GM20431 (cell line): ENCODE data around the gene ZNF444.
"Not testable (repeated sequence)": the region's sequence is repeated elsewhere in the genome, so short reads cannot be mapped to it uniquely, and the experiment has no call there.

Experiments used
- in situ Hi-C: fragments of 300-500 bp; cut with MseI, MboI; formaldehyde crosslinking; loops from one replicate; pipeline ENCODE4 v1.15.0; 2020; ENCODE audit warnings: low sequenced_read_pairs; ENCODE audit not compliant: unreplicated experiment

The ZNF444 gene

DNA sequence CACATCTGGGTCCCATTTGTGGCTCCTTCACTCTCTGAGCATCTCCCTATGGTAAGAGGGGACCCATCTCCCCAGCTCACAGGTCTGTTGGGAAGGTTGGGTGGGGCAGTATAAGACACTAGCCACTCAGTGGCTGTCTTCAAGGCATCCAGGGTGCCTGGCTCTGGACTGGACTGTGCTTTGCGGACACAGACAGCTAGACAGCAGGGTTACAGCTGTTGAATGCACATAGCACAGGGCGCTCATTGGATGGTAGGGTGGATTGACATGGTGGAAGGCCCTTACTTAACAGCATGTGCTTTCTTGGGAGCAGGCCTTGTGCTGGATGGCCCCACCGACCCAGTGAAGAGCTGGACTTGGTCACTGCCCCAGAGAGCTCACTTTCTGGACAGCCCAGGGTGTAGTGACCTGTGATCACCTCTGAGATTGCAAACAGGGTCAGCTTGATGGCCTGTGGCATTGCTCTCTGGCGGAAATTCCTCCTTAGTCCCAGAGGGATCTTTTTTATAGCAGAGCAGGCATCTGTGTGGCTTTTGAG, 1.9 kb downstream of the ZNF444 start:
- in situ Hi-C loops = no loop called here

DNA sequence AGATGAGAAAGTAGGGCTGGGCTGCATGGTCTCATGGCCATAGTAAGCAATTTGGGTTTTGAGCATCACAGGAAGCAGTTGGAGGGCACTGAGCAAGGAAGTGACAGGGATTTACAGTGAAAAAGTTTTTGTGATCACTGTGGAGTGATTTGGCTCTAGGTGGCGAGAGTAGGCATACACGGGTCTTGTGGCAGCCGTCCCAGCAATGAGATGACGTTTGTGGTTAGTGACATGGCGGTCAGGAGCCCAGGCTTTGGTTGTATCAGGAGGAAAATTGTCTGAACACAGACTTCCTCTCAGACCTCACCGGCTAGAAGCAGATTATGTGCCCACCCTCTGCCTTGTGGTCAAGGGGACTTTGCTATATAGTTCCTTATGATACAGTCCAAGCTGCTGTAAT, 3.3 kb downstream of the ZNF444 start:
- in situ Hi-C loops = no loop called here

DNA sequence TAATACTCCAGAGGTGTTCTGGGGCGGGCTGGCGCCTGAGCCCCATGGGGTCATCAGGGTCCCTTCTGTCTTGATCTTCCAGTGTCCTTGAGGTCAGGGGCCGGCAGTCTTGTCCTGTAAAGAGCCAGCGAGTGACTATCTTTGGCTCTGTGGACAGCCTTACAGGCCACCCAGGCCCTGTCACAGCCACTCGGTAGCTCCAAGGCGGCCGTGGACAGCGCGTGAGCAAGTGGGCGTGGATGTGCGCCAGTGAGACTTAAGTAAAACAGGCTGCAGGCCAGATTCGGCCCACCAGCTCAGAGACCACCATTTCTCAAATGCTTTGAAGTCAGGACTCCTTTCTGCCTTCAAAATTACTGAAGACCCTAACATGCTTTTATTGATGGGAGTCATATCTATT, 3.7 kb downstream of the ZNF444 start:
- in situ Hi-C loops = no loop called here

DNA sequence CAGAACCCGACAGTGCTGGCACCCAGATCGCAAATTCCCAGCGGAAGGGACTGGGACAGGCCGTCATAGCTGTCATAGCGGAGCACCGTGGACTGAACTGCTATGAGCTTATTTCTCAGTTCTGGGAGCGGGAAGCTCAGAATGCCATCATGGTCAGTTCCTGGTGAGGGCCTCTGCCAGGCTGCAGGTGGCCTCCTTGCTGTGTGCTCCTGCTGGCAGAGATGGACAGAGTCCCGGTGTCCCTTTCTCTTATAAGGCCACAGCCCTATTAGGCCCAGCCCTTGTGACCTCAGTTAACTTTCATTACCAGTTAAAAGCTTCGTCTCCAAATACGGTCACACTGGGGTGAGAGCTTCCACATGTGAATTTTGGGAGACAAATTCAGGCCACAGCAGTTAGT, 4.6 kb downstream of the ZNF444 start:
- in situ Hi-C loops = no loop called here

DNA sequence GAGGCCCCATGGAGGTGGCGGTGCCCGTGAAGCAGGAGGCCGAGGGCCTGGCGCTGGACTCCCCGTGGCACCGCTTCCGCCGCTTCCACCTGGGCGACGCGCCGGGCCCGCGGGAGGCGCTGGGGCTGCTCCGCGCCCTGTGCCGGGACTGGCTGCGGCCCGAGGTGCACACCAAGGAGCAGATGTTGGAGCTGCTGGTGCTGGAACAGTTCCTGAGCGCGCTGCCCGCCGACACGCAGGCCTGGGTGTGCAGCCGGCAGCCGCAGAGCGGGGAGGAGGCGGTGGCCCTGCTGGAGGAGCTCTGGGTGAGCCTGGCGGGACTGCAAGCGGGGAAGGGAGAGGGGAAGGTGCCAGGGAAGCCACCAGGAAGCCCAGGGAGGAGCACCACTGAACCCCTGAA, 5.8 kb downstream of the ZNF444 start:
- in situ Hi-C loops = no loop called here

DNA sequence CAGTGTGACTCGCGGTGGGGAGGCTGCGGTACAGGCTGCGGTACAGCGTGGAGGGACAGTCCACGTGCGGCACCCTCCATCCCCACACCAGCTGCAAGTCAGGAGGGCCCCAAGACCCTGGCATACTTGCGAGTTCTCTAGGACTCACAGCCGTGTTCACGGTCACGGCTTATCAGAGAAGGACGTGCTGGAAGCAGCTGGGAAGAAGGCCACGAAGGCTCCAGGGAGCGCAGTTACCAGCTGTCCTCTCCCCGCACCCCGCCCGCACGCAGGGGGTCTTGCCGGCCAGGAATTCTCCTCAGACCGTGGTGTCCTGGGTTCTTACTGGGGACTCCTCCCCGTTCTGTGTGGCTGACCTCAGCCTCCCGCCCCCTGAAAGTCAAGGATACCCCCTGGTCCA, 6.2 kb downstream of the ZNF444 start:
- in situ Hi-C loops = no loop called here

DNA sequence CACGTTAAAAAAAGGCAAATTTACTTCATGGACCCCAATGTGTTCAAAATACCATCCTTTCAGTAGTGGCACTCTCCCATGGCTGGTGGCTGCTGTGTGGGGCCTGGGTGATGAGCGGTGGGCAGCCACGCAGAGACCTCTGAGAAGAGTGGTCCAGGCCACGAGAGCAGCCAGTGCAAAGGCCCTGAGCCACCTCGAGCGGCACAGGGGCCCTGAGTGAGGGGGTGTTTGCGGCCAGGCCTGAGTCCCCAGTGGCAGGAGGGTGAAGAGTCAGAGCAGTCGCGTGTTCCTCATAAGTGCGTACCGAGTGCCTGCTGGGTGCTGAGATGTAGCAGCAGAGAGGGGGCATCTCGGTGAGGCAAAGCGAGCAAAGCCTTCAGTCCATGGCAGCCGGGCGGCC, 7.0 kb downstream of the ZNF444 start:
- in situ Hi-C loops = no loop called here

DNA sequence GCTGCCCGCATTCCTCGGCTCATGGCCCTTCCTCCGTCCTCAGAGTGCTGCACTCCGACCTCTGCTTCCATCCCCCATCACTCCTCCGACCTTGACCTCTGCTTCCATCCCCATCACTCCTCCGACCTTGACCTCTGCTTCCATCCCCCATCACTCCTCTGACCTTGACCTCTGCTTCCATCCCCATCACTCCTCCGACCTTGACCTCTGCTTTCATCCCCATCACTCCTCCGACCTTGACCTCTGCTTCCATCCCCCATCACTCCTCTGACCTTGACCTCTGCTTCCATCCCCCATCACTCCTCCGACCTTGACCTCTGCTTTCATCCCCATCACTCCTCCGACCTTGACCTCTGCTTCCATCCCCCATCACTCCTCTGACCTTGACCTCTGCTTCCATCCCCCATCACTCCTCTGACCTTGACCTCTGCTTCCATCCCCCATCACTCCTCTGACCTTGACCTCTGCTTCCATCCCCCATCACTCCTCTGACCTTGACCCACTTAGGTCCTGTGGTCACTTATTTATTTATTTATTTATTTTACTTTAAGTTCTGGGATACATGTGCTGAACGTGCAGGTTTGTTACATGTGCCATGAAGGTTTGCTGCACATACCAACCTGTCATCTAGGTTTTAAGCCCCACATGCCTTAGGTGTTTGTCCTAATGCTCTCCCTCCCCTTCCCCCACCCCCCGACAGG, 8.0 kb downstream of the ZNF444 start:
- in situ Hi-C loops = not testable (repeated sequence)

DNA sequence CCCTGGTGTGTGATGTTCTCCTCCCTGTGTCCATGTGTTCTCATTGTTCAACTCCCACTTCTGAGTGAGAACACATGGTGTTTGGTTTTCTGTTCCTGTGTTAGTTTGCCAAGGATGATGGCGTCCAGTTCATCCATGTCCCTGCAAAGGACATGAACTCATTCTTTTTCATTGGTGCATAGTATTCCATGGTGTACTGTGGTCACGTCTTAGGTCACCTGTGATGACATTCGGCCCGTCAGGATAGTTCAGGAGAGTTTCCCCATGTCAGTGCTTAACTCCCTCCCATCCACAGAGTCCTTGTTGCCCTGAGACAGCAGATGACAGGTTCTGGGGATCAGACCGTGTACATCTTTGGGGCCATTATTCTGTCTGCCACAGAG, 8.6 kb downstream of the ZNF444 start:
- in situ Hi-C loops = no loop called here

GRCh38 chr19:56150358-56150757, 9.3 kb downstream of the ZNF444 start:
- in situ Hi-C loops = no loop called here

DNA sequence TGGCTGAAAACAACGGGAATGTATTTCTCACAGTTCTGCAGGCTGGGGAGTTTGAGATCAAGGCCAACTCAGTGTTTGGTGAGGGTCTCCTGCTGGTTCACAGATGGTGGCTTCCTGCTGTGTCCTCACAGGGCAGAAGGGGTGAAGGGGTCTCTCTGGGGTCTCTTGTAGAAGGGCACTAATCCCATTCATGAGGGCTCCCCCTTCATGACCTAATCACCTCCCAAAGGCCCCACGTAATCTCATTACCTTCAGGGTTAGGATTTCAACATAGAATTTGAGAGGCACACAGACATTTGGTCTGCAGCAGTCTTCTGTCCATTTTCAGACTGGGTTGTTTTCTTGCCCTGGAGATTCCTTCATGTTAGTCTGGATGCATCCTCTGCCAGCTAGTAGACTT, 11.6 kb downstream of the ZNF444 start:
- in situ Hi-C loops = no loop called here

DNA sequence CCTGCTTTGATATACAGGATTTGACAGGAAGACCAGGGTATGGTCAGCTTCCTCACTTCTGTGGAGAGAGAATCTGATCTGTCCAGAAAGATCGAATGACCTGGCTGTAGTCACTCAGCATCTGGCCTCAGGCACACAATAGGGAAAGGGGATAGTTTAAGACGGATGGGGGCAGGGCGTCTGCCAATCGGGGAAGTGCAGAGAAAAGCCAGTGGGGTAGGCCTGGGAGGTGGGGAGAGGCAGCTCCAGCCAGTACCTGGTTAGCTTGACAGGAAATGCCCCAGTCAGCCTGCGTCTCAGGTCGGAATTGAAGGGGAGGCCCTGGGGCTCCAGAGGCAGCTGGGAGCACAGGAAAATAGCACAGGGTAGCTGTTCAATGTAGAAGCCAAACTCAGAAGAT, 12.4 kb downstream of the ZNF444 start:
- in situ Hi-C loops = no loop called here

DNA sequence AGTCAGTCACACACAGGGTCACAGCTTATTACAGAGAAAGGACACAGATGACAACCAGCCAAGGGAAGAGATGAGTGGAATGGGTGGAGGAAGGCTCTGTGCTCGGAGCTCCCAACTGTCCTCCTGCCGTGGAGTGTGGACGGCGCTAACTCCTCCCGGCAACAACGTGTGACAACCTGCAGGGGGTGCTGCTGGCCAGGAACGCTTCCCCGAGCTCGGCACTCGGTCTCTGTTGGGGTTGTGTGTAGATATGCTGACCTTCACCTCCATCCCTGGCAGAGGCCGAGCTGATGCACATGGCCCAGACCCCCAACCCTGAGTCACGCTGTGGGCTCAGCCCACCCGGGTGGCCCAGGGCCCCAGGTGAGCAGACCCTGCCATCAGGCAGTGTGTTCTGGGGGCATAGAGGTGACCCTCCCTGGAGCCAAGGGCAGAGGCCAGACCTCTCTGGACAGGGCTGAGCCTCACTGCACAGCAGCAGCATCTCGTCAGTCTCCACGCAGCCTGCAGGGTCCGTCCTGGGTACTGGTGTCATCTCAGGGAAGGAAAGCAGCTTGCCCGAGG, 14.1 kb downstream of the ZNF444 start:
- in situ Hi-C loops = no loop called here

- in situ Hi-C loops = no loop called here
Measured at GRCh38 chr19:56156768-56157167, 15.7 kb downstream of the ZNF444 start.

DNA sequence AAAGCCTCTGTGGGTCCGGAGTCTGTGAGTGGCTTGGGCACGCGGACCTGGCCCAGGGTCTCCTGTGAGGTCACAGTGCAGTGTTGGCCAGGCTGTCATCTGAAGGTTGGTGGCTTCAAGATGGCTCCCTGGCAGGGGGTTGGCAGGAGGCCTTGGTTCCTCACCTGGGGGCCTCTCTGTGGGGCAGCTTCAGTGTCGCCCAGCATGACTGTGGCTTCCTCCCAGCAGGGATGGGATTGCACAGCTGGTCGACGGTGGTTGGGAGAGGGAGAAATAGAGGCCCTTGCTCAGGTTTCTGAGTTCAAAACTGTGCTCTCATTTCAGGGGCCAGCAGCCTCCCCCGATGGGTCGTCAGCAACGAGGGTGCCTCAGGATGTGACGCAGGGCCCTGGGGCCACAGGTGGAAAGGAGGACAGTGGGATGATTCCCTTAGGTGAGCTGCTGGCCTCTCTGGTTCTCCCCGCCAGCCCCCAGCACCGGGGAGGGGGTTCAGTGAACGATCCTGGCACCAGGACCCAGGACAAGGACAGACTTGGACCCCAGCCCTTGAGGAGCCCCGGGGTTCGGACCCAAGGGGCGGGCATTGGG, 17.2 kb downstream of the ZNF444 start:
- in situ Hi-C loops = no loop called here

- in situ Hi-C loops = no loop called here
Measured at GRCh38 chr19:56159009-56159559, 18.0 kb downstream of the ZNF444 start.

- in situ Hi-C loops = no loop called here
Measured at GRCh38 chr19:56159622-56160271, 18.7 kb downstream of the ZNF444 start.

GRCh38 chr19:56161534-56161933, 20.4 kb downstream of the ZNF444 start:
- in situ Hi-C loops = no loop called here

- in situ Hi-C loops = no loop called here
Measured at GRCh38 chr19:56162258-56162657, 21.2 kb downstream of the ZNF444 start.

DNA sequence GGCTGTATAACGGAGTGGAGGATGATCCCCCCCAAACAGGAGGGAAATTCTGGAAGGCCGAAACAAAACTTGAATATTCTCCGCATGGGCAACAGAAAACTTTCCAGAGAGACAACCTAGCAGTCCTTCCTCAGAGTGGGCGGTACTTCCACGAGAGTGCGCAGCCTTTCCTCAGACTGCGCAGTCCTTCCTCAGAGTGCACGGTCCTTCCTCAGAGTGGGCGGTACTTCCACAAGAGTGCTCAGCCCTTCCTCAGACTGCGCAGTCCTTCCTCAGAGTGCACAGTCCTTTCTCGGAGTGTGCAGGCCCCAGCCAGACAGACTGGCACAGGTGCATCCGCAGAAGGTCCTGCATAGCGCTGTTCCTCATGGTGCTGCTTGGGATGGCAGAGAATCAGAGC, 22.0 kb downstream of the ZNF444 start:
- in situ Hi-C loops = no loop called here

GRCh38 chr19:56167064-56167578, 26.0 kb downstream of the ZNF444 start:
- in situ Hi-C loops = no loop called here
